PC-9 (cell line): ENCODE results near the gene OFD1.

ENCODE experiments used
- CTCF ChIP-seq: fragments of 200-600 bp; sonication (generic); conservative IDR thresholded peaks from 2 replicates; pipeline ENCODE4 v1.6.1; 2017; ENCODE audit warnings: mixed run types, antibody characterized with exemption, mild to moderate bottlenecking, moderate library complexity
- EZH2 ChIP-seq: fragments of 200-600 bp; sonication (generic); IDR thresholded peaks from 2 replicates; pipeline ENCODE4 v1.8.0; 2017; ENCODE audit warnings: antibody characterized with exemption, low read depth

GRCh38 chrX:13716905-13717304 lies 17.6 kb upstream of the OFD1 start:
- TF ChIP-seq CTCF (no peak), EZH2 (no peak)
